T-cell (primary cell): ENCODE results near the gene C16orf86. TPM values are rescaled to one million over a fixed set of nuclear protein-coding genes. Genes with fewer than 3 reads are reported as not detected.

Source experiments
- ATAC-seq, 4 experiments: fragments of 200-7000 bp in 3 of 4; fragments of 150-1000 bp in 1 of 4; cut with Tn5 transposase; replicated peaks in 1 of 4; 1 replicate in 3 of 4; 2 replicates in 1 of 4; pipeline ENCODE4 v1.10.0; 2021; ENCODE audit warnings: moderate library complexity in 3 of 4, mild to moderate bottlenecking in 2 of 4, moderate number of reproducible peaks in 1 of 4
- CTCF ChIA-PET, 2 donors: fragments of 300-600 bp; sonication (Branson Sonifier 250); formaldehyde crosslinking; loops; one replicate each; lab custom pipeline; 2022; ENCODE audit warnings: antibody characterized with exemption in 2 of 2; lab: Charles Lee
- POLR2A ChIA-PET, 2 donors: fragments of 300-600 bp; sonication (Branson Sonifier 250); formaldehyde crosslinking; loops; one replicate each; lab custom pipeline; 2022; ENCODE audit warnings: antibody characterized with exemption in 2 of 2; lab: Charles Lee
- DNase-seq, 35 experiments: peaks; one replicate each; pipeline versions ENCODE4 v3.0.0 to v3.0.0-alpha.2; 2013 to 2023
- H3K27ac ChIP-seq: one replicate; pipeline ENCODE4 v1.5.1; 2013; ENCODE audit warnings: low read length
- H3K27me3 ChIP-seq, 2 experiments: replicated peaks in 1 of 2; 1 replicate in 1 of 2; 2 replicates in 1 of 2; pipeline versions ENCODE4 v1.6.1 to v1.7.0; 2013; ENCODE audit warnings: low read length in 1 of 2, mixed read lengths in 1 of 2; ENCODE audit not compliant: control insufficient read depth in 2 of 2, insufficient read depth in 2 of 2; ENCODE audit errors: extremely low read depth in 1 of 2
- H3K36me3 ChIP-seq, 2 donors: 1 replicate in 1 of 2; 2 replicates in 1 of 2; pipeline versions ENCODE4 v1.6.1 to v1.7.0; 2013; ENCODE audit warnings: low read length in 1 of 2; ENCODE audit not compliant: control insufficient read depth in 2 of 2, insufficient read depth in 1 of 2; ENCODE audit errors: extremely low read depth in 1 of 2
- H3K4me1 ChIP-seq, 2 experiments: 1 replicate in 1 of 2; 2 replicates in 1 of 2; pipeline versions ENCODE4 v1.6.1 to v1.7.0; 2013; ENCODE audit warnings: low read length in 2 of 2, mixed read lengths in 1 of 2; ENCODE audit not compliant: insufficient read depth in 2 of 2, control insufficient read depth in 1 of 2; ENCODE audit errors: extremely low read depth in 1 of 2
- H3K4me3 ChIP-seq, 2 donors: 1 replicate in 1 of 2; 2 replicates in 1 of 2; pipeline versions ENCODE4 v1.5.1 to v1.7.0; 2013; ENCODE audit warnings: mild to moderate bottlenecking in 2 of 2, low read length in 1 of 2, moderate library complexity in 1 of 2; ENCODE audit not compliant: control insufficient read depth in 1 of 2; ENCODE audit errors: extremely low read depth in 1 of 2
- H3K9me3 ChIP-seq: 2 replicates; pipeline ENCODE4 v1.7.0; 2013
- H3K27ac Mint-ChIP-seq, 2 donors: one replicate each; pipeline ENCODE4 v1.8.0; 2020 to 2021; ENCODE audit warnings: mild to moderate bottlenecking in 2 of 2, mixed read lengths in 2 of 2
- H3K27me3 Mint-ChIP-seq, 2 donors: one replicate each; pipeline ENCODE4 v1.8.0; 2021 to 2022; ENCODE audit warnings: mixed read lengths in 2 of 2
- H3K36me3 Mint-ChIP-seq: one replicate; pipeline ENCODE4 v1.8.0; 2021; ENCODE audit warnings: mixed read lengths
- H3K4me1 Mint-ChIP-seq, 3 donors: one replicate each; pipeline ENCODE4 v1.8.0; 2020 to 2022; ENCODE audit warnings: mixed read lengths in 3 of 3, mild to moderate bottlenecking in 1 of 3
- H3K4me3 Mint-ChIP-seq, 3 donors: one replicate each; pipeline ENCODE4 v1.8.0; 2020 to 2022; ENCODE audit warnings: mild to moderate bottlenecking in 3 of 3, mixed read lengths in 3 of 3, moderate library complexity in 3 of 3
- H3K9me3 Mint-ChIP-seq, 3 donors: one replicate each; pipeline ENCODE4 v1.8.0; 2020 to 2022; ENCODE audit warnings: mixed read lengths in 3 of 3
- WGBS: methylation state at CpG from one replicate; pipeline ENCODE4 v1.1.5; 2013; ENCODE audit warnings: missing lambda C conversion rate; ENCODE audit not compliant: insufficient coverage; 5-methylcytosine and 5-hydroxymethylcytosine counted together
- total RNA-seq, 35 experiments: library from RNA in 6 of 35; stranded (reverse) in 6 of 35; fragments of 120-200 nt in 1 of 35; gene quantifications; one replicate each; pipeline versions ENCODE4 v1.2.1 to v1.2.4 and lab custom pipeline; 2013 to 2026

Gene C16orf86
- total RNA-seq (1 to 10 TPM; 1.9 to 6.7 (median 5.4) TPM), total RNA-seq (lab: John Stamatoyannopoulos, UW) (0.06 to 6.5 (median 2.1) reads per million in 29 experiments)
- total RNA-seq (2013) = 2.9 TPM

GRCh38 chr16:67666559-67667452 lies at the start of gene C16orf86, which contains the start of gene ENKD1:
Gene C16orf86 (plus strand): TSS chr16:67666814. CDS start chr16:67666971, 157 bp downstream.
Gene ENKD1 (minus strand): TSS chr16:67666750. CDS start chr16:67666442, 308 bp downstream.
- H3K4me3 ChIP-seq = peak within 1 kb of the TSS; percentile 63 to 64
- H3K4me3 Mint-ChIP-seq = peak within 1 kb of the TSS; percentile 79 to 87 (median 84)
- H3K36me3 ChIP-seq = no peaks in the 10 kb centered on the region
- H3K27ac ChIP-seq = peak within 1 kb of the TSS; percentile 58
- H3K36me3 Mint-ChIP-seq = no peaks in the 10 kb centered on the region
- ATAC-seq = peak; percentile 73 to 78 (median 75)
- WGBS = 8% methylated on average over 72 of the region's 78 CpGs
- peaks cover 5 to 31% of the 10 kb centered on the region in 2 experiments for H3K4me1 ChIP-seq
- no peaks in the 10 kb centered on the region for H3K27me3 ChIP-seq
- H3K9me3 Mint-ChIP-seq = no peaks in the 10 kb centered on the region
- CTCF ChIA-PET = interaction anchor here (0.5 to 2.8 kb wide), 12 partner anchors 8 to 836 kb away, joined by 3 to 15 read pairs (median 4); partner anchors contain the start of genes CARMIL2 (in 1 of the 2), DDX28 (in 1 of the 2), DUS2 (in 1 of the 2) and NAE1 (in 1 of the 2)
- DNase-seq = peak; percentile 60 to 89 (median 78)
- H3K27ac Mint-ChIP-seq = peak within 1 kb of the TSS; percentile 57 to 73
- no peaks in the 10 kb centered on the region for H3K27me3 Mint-ChIP-seq
- H3K9me3 ChIP-seq = no peaks in the 10 kb centered on the region
- peaks cover 8 to 36% (median 19%) of the 10 kb centered on the region in 3 donors for H3K4me1 Mint-ChIP-seq
- POLR2A ChIA-PET = interaction anchor here (0.5 to 0.6 kb wide), 2 partner anchors 87 to 228 kb away, joined by 3 to 4 read pairs; no protein-coding TSS in a partner anchor

GRCh38 chr16:67628216-67628615 lies 38.4 kb upstream of the C16orf86 start:
- CTCF ChIA-PET = interaction anchor here (0.6 to 0.7 kb wide), 3 partner anchors 36 to 350 kb away, joined by 4 to 7 read pairs (median 6); no protein-coding TSS in a partner anchor
- 97% methylated on average over 14 of the region's 14 CpGs for WGBS
- Mint-ChIP-seq H3K27ac (no peak overlapping the region), H3K4me3 (no peak overlapping the region), H3K9me3 (no peaks in the 10 kb centered on the region), H3K4me1 (no peaks in the 10 kb centered on the region), H3K36me3 (peaks cover 50% of the 10 kb centered on the region), H3K27me3 (no peaks in the 10 kb centered on the region)
- Histone ChIP-seq H3K9me3 (no peaks in the 10 kb centered on the region), H3K27me3 (no peaks in the 10 kb centered on the region), H3K36me3 (peaks cover 9 to 86% of the 10 kb centered on the region in 2 donors), H3K4me3 (no peak overlapping the region), H3K27ac (no peak overlapping the region), H3K4me1 (no peaks in the 10 kb centered on the region)
- ATAC-seq = no peak
- POLR2A ChIA-PET = no interaction called here
- DNase-seq = no peak

GRCh38 chr16:67632415-67633172 lies 34.0 kb upstream of the C16orf86 start:
- DNase-seq (no peak), ATAC-seq (no peak)
- no peaks in the 10 kb centered on the region for H3K9me3 Mint-ChIP-seq
- no peaks in the 10 kb centered on the region for H3K4me1 Mint-ChIP-seq
- no peak overlapping the region for H3K4me3 Mint-ChIP-seq
- peaks cover 38% of the 10 kb centered on the region for H3K36me3 Mint-ChIP-seq
- WGBS = 100% methylated on average over 4 of the region's 7 CpGs
- no peaks in the 10 kb centered on the region for H3K27me3 Mint-ChIP-seq
- Histone ChIP-seq H3K27me3 (no peaks in the 10 kb centered on the region), H3K4me3 (no peak overlapping the region), H3K36me3 (peaks cover 16 to 85% of the 10 kb centered on the region in 2 donors), H3K4me1 (no peaks in the 10 kb centered on the region), H3K9me3 (no peaks in the 10 kb centered on the region), H3K27ac (no peak overlapping the region)
- H3K27ac Mint-ChIP-seq = peak overlapping the region in 1 of 2 donors; percentile 49
- CTCF ChIA-PET = no interaction called here
- POLR2A ChIA-PET = no interaction called here

GRCh38 chr16:67636713-67637112 lies 29.9 kb upstream of the C16orf86 start:
- Histone ChIP-seq H3K9me3 (no peaks in the 10 kb centered on the region), H3K4me1 (no peaks in the 10 kb centered on the region), H3K36me3 (peaks cover 13 to 64% of the 10 kb centered on the region in 2 donors), H3K27ac (no peak overlapping the region), H3K4me3 (no peak overlapping the region), H3K27me3 (no peaks in the 10 kb centered on the region)
- DNase-seq = no peak
- POLR2A ChIA-PET = no interaction called here
- 94% methylated on average over 2 of the region's 8 CpGs for WGBS
- Mint-ChIP-seq H3K9me3 (no peaks in the 10 kb centered on the region), H3K27me3 (no peaks in the 10 kb centered on the region), H3K4me3 (no peak overlapping the region), H3K4me1 (no peaks in the 10 kb centered on the region), H3K36me3 (peaks cover 35% of the 10 kb centered on the region), H3K27ac (peak overlapping the region in 1 of 2 donors; percentile 1)
- ATAC-seq = no peak
- CTCF ChIA-PET = no interaction called here

GRCh38 chr16:67637625-67638024 lies 29.0 kb upstream of the C16orf86 start:
- no peak overlapping the region for H3K27ac Mint-ChIP-seq
- H3K36me3 ChIP-seq = peaks cover 13 to 55% of the 10 kb centered on the region in 2 donors
- no peaks in the 10 kb centered on the region for H3K9me3 Mint-ChIP-seq
- POLR2A ChIA-PET = no interaction called here
- no peak for DNase-seq
- H3K27ac ChIP-seq = no peak overlapping the region
- H3K36me3 Mint-ChIP-seq = peaks cover 28% of the 10 kb centered on the region
- no peaks in the 10 kb centered on the region for H3K9me3 ChIP-seq
- no peaks in the 10 kb centered on the region for H3K4me1 ChIP-seq
- CTCF ChIA-PET = no interaction called here
- no peaks in the 10 kb centered on the region for H3K27me3 Mint-ChIP-seq
- WGBS = 100% methylated on average over 1 of the region's 12 CpGs
- no peaks in the 10 kb centered on the region for H3K4me1 Mint-ChIP-seq
- ATAC-seq = no peak
- H3K27me3 ChIP-seq = no peaks in the 10 kb centered on the region
- H3K4me3 Mint-ChIP-seq = no peak overlapping the region
- H3K4me3 ChIP-seq = no peak overlapping the region
